Astrocyte (in vitro differentiated cells and primary cell): ENCODE data around the gene ATXN3L. TPM values are rescaled to one million over a fixed set of nuclear protein-coding genes. Genes with fewer than 3 reads are reported as not detected.

Experiments
- DNase-seq: peaks from one replicate; pipeline ENCODE4 v3.0.0-alpha.2; 2010; ENCODE audit warnings: low read depth
- FAIRE-seq: peaks from 2 replicates; lab custom pipeline; 2011; peaks lifted over from hg19 to GRCh38; lab: Jason Lieb, UNC
- H2AFZ ChIP-seq: 2 replicates; pipeline ENCODE4 v1.6.0; 2012; ENCODE audit warnings: low read depth, low read length, inconsistent platforms
- H3K27ac ChIP-seq: 2 replicates; pipeline ENCODE4 v1.5.1; 2011; ENCODE audit warnings: low read depth, low read length, inconsistent platforms
- H3K27me3 ChIP-seq: 2 replicates; pipeline ENCODE4 v1.6.0; 2011; ENCODE audit warnings: low read length, inconsistent platforms; ENCODE audit not compliant: insufficient read depth
- H3K36me3 ChIP-seq: 2 replicates; pipeline ENCODE4 v1.5.1; 2011; ENCODE audit warnings: low read length, inconsistent platforms; ENCODE audit not compliant: insufficient read depth
- H3K4me1 ChIP-seq: 2 replicates; pipeline ENCODE4 v1.5.1; 2011; ENCODE audit warnings: low read length, inconsistent platforms; ENCODE audit not compliant: insufficient read depth
- H3K4me2 ChIP-seq: 2 replicates; pipeline ENCODE4 v1.6.0; 2012; ENCODE audit warnings: low read length, inconsistent platforms
- H3K4me3 ChIP-seq: 2 replicates; pipeline ENCODE4 v1.5.1; 2011; ENCODE audit warnings: low read depth, mild to moderate bottlenecking, low read length, inconsistent platforms; ENCODE audit not compliant: insufficient read depth
- H3K79me2 ChIP-seq: 2 replicates; pipeline ENCODE4 v1.6.0; 2012; ENCODE audit warnings: mild to moderate bottlenecking, low read length, inconsistent platforms; ENCODE audit not compliant: insufficient read depth
- H3K9ac ChIP-seq: 2 replicates; pipeline ENCODE4 v1.6.0; 2012; ENCODE audit warnings: mild to moderate bottlenecking, low read length, inconsistent platforms
- H3K9me3 ChIP-seq: 2 replicates; pipeline ENCODE4 v1.5.1; 2012; ENCODE audit warnings: low read depth, mild to moderate bottlenecking, low read length, inconsistent platforms; ENCODE audit not compliant: insufficient read depth
- H4K20me1 ChIP-seq: 2 replicates; pipeline ENCODE4 v1.6.0; 2012; ENCODE audit warnings: low read length, inconsistent platforms; ENCODE audit not compliant: insufficient read depth
- H3K27ac Mint-ChIP-seq: one replicate; pipeline ENCODE4 v1.8.0; 2021; ENCODE audit warnings: mild to moderate bottlenecking, mixed read lengths; ENCODE audit not compliant: unreplicated experiment
- H3K27me3 Mint-ChIP-seq: one replicate; pipeline ENCODE4 v1.8.0; 2021; ENCODE audit warnings: low read depth, mixed read lengths; ENCODE audit not compliant: unreplicated experiment
- H3K36me3 Mint-ChIP-seq: one replicate; pipeline ENCODE4 v1.8.0; 2021; ENCODE audit warnings: low read depth, mixed read lengths; ENCODE audit not compliant: unreplicated experiment
- H3K4me1 Mint-ChIP-seq: one replicate; pipeline ENCODE4 v1.8.0; 2021; ENCODE audit warnings: low read depth, mixed read lengths; ENCODE audit not compliant: unreplicated experiment
- H3K4me3 Mint-ChIP-seq: one replicate; pipeline ENCODE4 v1.8.0; 2021; ENCODE audit warnings: mild to moderate bottlenecking, moderate library complexity, mixed read lengths; ENCODE audit not compliant: unreplicated experiment
- H3K9me3 Mint-ChIP-seq: one replicate; pipeline ENCODE4 v1.8.0; 2021; ENCODE audit warnings: mild to moderate bottlenecking, mixed read lengths; ENCODE audit not compliant: unreplicated experiment
- EZH2 ChIP-seq: IDR thresholded peaks from 2 replicates; pipeline ENCODE4 v1.6.1; 2012; ENCODE audit warnings: mild to moderate bottlenecking, low read length, inconsistent platforms; ENCODE audit not compliant: insufficient read depth
- total RNA-seq: library from RNA; stranded (reverse); gene quantifications from 2 replicates; pipeline ENCODE4 v1.2.1, GENCODE V29; 2021
- TF ChIP-seq, protein P1 (sequence below): IDR thresholded peaks from 2 replicates; pipeline ENCODE4 v1.5.1; 2011; ENCODE audit warnings: low read depth, mild to moderate bottlenecking, inconsistent platforms, low read length, moderate library complexity; ENCODE audit not compliant: insufficient read depth

Gene ATXN3L
- total RNA-seq, 1 donor from 2014 or later, result not detected

GRCh38 chrX:13275031-13275430 is 44.8 kb downstream of the ATXN3L start:
- no peak overlapping the region for H3K4me3 ChIP-seq
- DNase-seq, result no peak
- Mint-ChIP-seq H3K9me3 (no peaks in the 10 kb centered on the region), H3K36me3 (no peaks in the 10 kb centered on the region), H3K27ac (no peak overlapping the region), H3K4me1 (peaks cover 8% of the 10 kb centered on the region), H3K27me3 (no peaks in the 10 kb centered on the region), H3K4me3 (no peak overlapping the region)
- no peaks in the 10 kb centered on the region for H3K9me3 ChIP-seq
- H2AFZ ChIP-seq, result no peak overlapping the region
- no peak overlapping the region for H3K27ac ChIP-seq
- H3K36me3 ChIP-seq, result no peaks in the 10 kb centered on the region
- no peak overlapping the region for H3K9ac ChIP-seq
- H3K79me2 ChIP-seq, result no peaks in the 10 kb centered on the region
- TF ChIP-seq, protein P1, sequence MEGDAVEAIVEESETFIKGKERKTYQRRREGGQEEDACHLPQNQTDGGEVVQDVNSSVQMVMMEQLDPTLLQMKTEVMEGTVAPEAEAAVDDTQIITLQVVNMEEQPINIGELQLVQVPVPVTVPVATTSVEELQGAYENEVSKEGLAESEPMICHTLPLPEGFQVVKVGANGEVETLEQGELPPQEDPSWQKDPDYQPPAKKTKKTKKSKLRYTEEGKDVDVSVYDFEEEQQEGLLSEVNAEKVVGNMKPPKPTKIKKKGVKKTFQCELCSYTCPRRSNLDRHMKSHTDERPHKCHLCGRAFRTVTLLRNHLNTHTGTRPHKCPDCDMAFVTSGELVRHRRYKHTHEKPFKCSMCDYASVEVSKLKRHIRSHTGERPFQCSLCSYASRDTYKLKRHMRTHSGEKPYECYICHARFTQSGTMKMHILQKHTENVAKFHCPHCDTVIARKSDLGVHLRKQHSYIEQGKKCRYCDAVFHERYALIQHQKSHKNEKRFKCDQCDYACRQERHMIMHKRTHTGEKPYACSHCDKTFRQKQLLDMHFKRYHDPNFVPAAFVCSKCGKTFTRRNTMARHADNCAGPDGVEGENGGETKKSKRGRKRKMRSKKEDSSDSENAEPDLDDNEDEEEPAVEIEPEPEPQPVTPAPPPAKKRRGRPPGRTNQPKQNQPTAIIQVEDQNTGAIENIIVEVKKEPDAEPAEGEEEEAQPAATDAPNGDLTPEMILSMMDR, result no peak
- no peak for TF ChIP-seq EZH2
- no peaks in the 10 kb centered on the region for H3K27me3 ChIP-seq
- H4K20me1 ChIP-seq, result no peaks in the 10 kb centered on the region
- no peak overlapping the region for H3K4me2 ChIP-seq
- no peaks in the 10 kb centered on the region for H3K4me1 ChIP-seq
- FAIRE-seq, result no peak

- H3K4me1 Mint-ChIP-seq, result peaks cover 4% of the 10 kb centered on the region
- H3K27me3 Mint-ChIP-seq, result no peaks in the 10 kb centered on the region
- no peaks in the 10 kb centered on the region for H3K79me2 ChIP-seq
Observed at GRCh38 chrX:13272426-13272825, 47.4 kb downstream of the ATXN3L start.

DNA sequence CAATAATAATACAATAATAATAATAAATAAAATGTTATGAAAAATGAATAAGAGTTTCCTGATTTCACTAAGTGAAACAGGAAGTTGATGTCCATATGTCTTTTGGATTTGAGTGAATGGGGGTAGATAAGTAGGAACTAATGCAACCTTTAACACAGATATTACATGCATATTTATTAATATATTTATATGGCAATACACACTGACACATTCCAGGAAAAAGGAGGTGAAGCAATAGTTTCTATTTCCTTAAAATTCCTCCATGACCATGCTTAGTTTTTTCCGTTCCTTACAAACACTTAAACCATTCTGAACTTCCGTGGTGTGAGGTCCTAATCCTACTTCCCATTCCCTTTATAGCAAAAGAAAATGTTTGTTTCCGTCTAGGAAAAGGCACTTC is 48.3 kb downstream of the ATXN3L start:
- no peak overlapping the region for H3K27ac ChIP-seq
- no peak for FAIRE-seq

More at GRCh38 chrX:13272426-13272825, 47.4 kb downstream of the ATXN3L start:
- H3K4me1 ChIP-seq, result no peaks in the 10 kb centered on the region
- H3K4me3 Mint-ChIP-seq, result no peak overlapping the region
- no peaks in the 10 kb centered on the region for H3K9me3 Mint-ChIP-seq
- no peak overlapping the region for H2AFZ ChIP-seq
- TF ChIP-seq, protein P1, result no peak
- TF ChIP-seq EZH2, result no peak
- FAIRE-seq, result no peak
- H3K36me3 Mint-ChIP-seq, result no peaks in the 10 kb centered on the region
- no peaks in the 10 kb centered on the region for H3K27me3 ChIP-seq
- DNase-seq, result no peak
- no peaks in the 10 kb centered on the region for H4K20me1 ChIP-seq
- no peak overlapping the region for H3K27ac Mint-ChIP-seq
- H3K9me3 ChIP-seq, result no peaks in the 10 kb centered on the region
- no peak overlapping the region for H3K9ac ChIP-seq
- H3K36me3 ChIP-seq, result no peaks in the 10 kb centered on the region
- no peak overlapping the region for H3K4me2 ChIP-seq
- H3K27ac ChIP-seq, result no peak overlapping the region
- no peak overlapping the region for H3K4me3 ChIP-seq

More for the DNA sequence above, 48.3 kb downstream of the ATXN3L start:
- Histone ChIP-seq H3K27me3 (no peaks in the 10 kb centered on the region), H3K9ac (no peak overlapping the region), H2AFZ (no peak overlapping the region), H3K79me2 (no peaks in the 10 kb centered on the region), H4K20me1 (no peaks in the 10 kb centered on the region), H3K4me2 (no peak overlapping the region), H3K4me1 (peaks cover 8% of the 10 kb centered on the region), H3K4me3 (no peak overlapping the region), H3K9me3 (no peaks in the 10 kb centered on the region), H3K36me3 (no peaks in the 10 kb centered on the region)
- no peaks in the 10 kb centered on the region for H3K27me3 Mint-ChIP-seq
- TF ChIP-seq, protein P1, result no peak
- TF ChIP-seq EZH2, result no peak
- H3K4me3 Mint-ChIP-seq, result no peak overlapping the region
- no peak for DNase-seq
- H3K4me1 Mint-ChIP-seq, result no peaks in the 10 kb centered on the region
- no peak overlapping the region for H3K27ac Mint-ChIP-seq
- H3K36me3 Mint-ChIP-seq, result no peaks in the 10 kb centered on the region
- H3K9me3 Mint-ChIP-seq, result no peaks in the 10 kb centered on the region
